ENCODE results near the gene TRIM52.
"Not testable (repeated sequence)": the region's sequence is repeated elsewhere in the genome, so short reads cannot be mapped to it uniquely, and the experiment has no call there.

The TRIM52 gene

DNA sequence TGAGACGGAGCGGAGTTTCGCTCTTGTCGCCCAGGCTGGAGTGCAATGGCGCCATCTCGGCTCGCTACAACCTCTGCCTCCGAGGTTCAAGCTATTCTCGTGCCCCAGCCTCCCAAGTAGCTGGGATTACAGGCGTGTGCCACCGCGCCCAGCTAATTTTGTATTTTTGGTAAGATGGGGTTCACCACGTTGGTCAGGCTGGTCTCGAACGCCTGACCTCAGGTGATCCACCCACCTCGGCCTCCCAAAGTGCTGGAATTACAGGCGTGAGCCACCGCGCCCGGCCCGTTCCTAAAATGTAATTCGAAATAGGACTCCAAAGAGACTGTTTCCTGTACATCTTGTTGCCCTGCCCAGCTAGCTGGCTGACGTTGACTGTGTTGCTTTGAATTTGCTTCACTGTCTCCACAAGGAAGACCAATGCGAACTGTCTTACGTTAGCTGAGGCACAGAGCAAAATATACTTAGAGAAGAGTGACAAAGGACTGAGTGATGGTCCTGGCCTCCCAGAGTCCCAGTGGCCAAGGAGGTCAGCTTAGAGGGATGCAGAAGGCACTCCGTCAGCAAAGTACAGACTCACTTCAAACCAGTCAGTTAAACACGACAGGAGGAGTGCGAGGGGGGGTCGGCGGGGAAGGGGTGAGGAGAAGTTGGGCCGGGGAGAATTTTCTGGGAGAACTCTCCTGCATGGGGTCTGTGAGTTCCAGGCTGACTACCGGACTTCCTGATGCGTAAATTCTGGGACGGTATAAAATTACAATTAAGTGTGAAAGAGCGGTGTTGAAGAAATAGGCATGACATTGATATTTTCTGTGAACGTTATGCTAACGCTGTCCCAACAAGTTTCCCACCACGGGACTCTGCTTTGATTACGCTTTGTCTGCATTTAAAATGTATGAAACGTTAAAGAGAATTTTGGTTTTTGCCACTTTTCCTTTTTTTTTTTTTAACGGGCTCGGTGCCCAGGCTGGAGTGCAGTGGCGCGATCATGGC is 44.6 kb downstream of the TRIM52 start:
- no peak for DNase-seq (ENCODE audit: low read depth in 2 of 2)

DNA sequence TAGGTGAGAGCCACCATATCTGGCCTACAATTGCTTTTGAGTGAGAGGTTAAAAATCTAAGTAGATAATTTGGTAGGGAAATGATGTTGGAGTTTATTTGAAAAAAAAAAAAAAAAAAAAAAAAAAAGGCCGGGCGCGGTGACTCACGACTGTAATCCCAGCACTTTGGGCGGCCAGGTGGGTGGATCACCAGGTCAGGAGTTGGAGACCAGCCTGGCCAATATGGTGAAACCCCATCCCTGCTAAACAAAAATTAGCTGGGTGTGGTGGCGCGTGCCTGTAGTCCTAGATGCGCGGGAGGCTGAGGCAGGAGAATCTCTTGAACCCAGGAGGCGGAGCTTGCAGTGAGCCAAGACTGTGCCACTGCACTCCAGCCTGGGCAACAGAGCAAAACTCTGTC is 46.7 kb downstream of the TRIM52 start:
- DNase-seq (ENCODE audit: low read depth in 2 of 2): not testable (repeated sequence)

DNA sequence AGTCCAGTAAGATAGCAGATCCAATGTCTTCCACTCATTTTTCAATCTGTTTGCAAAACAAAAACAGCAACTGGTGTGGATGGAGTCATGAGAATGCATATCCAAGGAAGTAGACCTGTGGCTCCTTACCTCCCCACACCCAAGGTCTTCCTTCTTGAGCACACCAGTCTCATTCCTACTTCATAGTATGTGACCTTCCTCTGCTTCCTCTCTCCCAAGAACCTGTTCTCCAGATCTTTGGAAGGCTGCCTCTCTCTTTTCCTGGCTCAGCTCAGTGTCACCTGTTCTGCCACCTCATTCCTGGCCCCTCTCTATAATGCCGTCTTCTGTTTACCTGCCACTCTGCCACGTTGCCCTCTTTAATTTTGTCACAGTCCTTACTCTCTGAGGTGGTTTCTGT is 48.0 kb downstream of the TRIM52 start:
- no peak for DNase-seq (ENCODE audit: low read depth in 2 of 2)

DNA sequence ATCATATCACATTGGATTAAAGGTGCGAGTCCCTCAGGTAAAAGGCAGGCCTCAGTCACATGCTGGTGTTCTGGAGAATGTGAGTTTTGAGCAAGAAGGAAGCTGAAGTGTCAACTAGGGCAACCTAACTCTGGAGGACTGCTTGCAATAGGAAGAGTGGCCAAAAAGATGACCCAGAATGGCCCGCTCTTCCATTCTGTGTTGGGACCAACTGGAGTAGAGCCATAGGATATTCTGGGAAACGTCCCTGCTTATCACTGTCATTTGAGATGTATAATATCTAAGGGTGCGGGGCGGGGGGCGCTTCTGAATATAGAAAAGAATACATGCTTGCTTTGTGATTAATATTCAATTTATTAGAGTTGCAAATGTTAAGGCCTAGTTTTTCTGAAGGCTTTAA is 48.9 kb downstream of the TRIM52 start:
- no peak for DNase-seq (ENCODE audit: low read depth in 2 of 2)

DNA sequence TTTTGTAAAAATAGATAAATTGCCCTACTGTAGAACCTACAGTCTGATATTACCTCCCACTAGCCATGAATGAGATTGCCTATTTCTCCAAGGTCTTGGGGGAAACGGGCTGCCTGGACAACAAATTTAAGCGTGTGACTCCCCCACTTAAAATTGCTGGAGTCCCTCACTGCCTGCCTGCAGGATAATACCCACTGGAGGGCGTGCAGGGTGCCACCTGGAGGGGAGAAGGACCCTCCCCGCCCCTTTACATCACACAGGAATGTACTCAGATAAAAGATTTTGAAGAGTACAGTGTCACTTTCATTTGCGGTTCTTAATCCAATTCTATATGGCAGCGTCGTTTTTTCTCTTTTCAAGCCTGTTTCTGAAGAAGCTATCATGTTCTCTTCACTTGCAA is 49.7 kb downstream of the TRIM52 start:
- no peak for DNase-seq (ENCODE audit: low read depth in 2 of 2)

DNA sequence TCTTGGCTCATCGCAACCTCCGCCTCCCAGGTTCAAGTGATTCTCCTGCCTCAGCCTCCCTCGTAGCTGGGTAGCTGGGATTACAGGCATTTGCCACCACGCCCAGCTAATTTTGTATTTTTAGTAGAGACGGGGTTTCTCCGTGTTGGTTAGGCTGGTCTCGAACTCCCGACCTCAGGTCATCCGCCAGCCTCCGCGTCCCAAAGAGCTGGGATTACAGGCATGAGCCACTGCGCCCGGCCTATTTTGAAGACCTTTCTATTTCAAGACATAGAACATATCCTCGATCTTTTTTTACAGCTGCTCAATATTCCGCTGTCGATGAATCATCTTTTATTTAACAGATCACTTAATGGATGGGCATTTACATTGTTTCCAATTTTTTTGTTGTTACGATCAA is 50.2 kb downstream of the TRIM52 start:
- DNase-seq (ENCODE audit: low read depth in 2 of 2): not testable (repeated sequence)

DNA sequence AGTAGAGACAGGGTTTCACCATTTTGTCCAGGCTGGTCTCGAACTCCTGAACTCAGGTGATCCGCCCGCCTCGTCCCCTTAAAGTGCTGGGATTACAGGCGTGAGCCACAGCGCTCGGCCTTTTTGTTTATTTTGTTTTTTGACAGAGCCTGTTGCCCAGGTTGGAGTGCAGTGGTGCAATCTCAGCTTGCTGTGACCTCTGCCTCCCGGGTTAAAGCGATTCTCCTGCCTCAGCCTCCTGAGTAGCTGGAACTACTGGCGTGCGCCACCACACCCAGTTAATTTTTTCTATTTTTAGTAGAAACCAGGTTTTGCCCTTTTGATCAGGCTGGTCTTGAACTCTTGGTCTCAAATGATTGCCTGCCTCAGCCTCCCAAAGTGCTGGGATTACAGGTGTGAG is 50.8 kb downstream of the TRIM52 start:
- DNase-seq (ENCODE audit: low read depth in 2 of 2): not testable (repeated sequence)

DNA sequence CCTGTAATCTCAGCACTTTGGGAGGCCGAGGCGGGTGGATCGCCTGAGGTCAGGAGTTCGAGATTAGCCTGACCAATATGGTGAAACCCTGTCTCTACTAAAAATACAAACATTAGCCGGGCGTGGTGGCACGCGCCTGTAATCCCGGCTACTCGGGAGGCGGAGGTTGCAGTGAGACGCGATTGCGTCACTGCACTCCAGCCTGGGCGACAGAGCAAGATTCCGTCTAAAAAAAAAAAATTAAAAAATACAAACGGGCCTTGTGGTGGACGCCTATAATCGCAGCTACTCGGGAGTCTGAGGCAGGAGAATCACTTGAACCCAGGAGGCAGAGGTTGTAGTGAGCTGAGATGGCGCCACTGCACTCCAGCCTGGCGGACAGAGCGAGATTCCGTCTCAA is 51.9 kb downstream of the TRIM52 start:
- not testable (repeated sequence) for DNase-seq (ENCODE audit: low read depth in 2 of 2)

DNA sequence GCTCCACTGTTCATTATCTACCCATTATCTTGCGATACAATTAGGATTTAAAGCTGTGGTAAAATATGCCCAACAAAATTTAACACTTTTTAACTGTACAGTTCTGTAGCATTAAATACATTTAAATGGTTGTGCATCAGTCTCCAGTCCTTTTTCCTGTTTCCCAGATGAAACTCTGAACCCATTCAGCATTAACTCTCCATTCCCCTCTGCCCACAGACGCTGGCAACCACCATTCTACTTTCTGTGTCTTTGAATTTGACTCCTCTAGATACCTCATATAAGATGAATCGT is 53.0 kb downstream of the TRIM52 start:
- DNase-seq (ENCODE audit: low read depth in 2 of 2): no peak

DNA sequence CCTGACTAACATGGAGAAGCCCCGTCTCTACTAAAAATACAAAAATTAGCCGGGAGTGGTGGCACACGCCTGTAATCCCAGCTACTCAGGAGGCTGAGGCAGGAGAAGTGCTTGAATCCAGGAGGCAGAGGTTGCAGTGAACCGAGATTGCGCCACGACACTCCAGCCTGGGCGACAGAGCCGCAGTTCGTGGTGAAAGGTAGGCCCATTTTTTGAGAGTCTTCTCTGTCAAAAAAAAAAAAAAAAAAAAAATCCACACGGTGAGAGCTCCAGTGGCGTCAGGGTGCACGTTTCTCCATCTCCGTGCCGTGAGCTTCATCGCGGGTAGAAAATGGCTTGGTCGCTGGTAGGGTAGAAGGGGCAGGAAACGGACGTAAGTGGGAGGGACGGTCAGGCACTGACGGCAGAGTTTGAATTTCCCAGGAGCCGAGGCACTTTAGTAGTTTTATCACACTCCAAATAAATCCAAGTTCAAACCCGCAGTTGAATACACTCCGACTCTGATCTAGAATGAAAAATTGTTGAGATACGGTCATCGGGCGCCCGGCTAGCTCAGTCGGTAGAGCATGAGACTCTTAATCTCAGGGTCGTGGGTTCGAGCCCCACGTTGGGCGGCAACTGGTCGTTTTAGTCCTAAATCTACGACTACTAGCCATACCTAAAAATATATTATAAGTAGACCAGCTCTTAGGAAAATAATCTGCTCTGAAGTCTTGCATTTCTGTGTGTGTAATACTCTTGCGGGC is 53.6 kb downstream of the TRIM52 start:
- peak; percentile 87 to 95 for DNase-seq (ENCODE audit: low read depth in 2 of 2)

DNA sequence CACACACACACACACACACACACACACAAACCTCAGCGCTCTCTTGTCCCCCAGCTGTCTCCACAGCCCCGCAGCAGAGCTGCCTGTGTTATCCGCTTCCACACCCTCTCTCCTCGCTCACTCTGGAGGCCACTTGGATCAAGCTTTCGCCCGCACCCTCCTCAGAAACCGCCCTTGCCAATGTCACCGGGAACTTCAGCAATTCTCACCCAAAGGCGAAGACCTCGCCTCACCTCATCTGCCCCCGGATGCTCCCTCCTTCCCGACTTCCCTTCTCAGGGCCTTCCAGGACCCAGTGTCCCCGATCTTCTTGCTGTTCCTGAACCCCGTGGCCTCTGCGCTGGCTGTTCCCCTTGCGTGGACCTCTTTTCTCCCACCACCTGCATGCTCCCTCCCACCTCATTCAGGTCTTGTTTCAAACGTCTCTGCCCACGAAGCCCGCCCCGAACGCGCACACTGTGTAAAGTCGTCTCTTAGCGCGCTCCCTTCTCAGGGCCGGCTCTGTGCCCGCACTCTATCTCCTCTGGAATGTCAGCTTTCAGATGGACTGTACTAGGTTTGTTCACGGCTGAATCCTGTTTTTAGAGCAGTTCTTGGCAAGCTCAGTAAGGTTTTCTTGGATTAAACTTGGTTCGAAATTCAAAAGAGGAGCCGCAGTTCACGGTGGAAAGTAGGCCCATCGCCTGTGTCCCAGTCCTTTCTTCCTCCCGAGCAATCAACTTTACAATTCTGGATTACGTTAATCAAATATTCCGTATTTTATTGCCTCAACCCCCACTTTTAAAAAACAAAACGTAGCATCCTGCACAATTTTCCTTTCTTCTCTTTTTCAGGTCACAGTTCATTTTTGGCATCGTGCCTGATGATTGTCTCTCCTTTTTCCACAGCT is 54.9 kb downstream of the TRIM52 start:
- no peak for DNase-seq (ENCODE audit: low read depth in 2 of 2)
